Mesenchymal stem cell (in vitro differentiated cells and primary cell): Measurements from ENCODE around the gene CLDN3.

Experiments used
- DNase-seq: peaks from one replicate; pipeline ENCODE4 v3.0.0-alpha.2; 2013
- H2AFZ ChIP-seq: one replicate; pipeline ENCODE4 v1.6.1; 2013; ENCODE audit warnings: low read depth, mild to moderate bottlenecking, control low read depth, inconsistent platforms, low read length, moderate library complexity
- H2AK5ac ChIP-seq: 2 replicates; pipeline ENCODE4 v1.6.1; 2013; ENCODE audit warnings: low read length, moderate library complexity, mild to moderate bottlenecking, inconsistent platforms; ENCODE audit not compliant: severe bottlenecking
- H2BK120ac ChIP-seq: one replicate; pipeline ENCODE4 v1.6.1; 2013; ENCODE audit warnings: low read depth, mild to moderate bottlenecking, inconsistent platforms, low read length, moderate library complexity
- H2BK12ac ChIP-seq, 2 experiments: one replicate each; pipeline ENCODE4 v1.6.1; 2013; ENCODE audit warnings: inconsistent platforms in 2 of 2, low read length in 2 of 2, mild to moderate bottlenecking in 2 of 2, moderate library complexity in 2 of 2, control low read depth in 1 of 2
- H2BK15ac ChIP-seq: one replicate; pipeline ENCODE4 v1.6.1; 2013; ENCODE audit warnings: mild to moderate bottlenecking, low read depth, inconsistent platforms; ENCODE audit not compliant: poor library complexity, severe bottlenecking
- H2BK5ac ChIP-seq: 2 replicates; pipeline ENCODE4 v1.6.1; 2013; ENCODE audit warnings: low read depth, mild to moderate bottlenecking, low read length, control low read depth, inconsistent platforms; ENCODE audit not compliant: poor library complexity, severe bottlenecking
- H3K14ac ChIP-seq, 2 experiments: one replicate each; pipeline ENCODE4 v1.6.1; 2013; ENCODE audit warnings: inconsistent platforms in 2 of 2, low read length in 2 of 2, control low read depth in 1 of 2, mild to moderate bottlenecking in 1 of 2, moderate library complexity in 1 of 2
- H3K18ac ChIP-seq, 2 experiments: one replicate each; pipeline ENCODE4 v1.6.1; 2013; ENCODE audit warnings: inconsistent platforms in 2 of 2, low read length in 2 of 2, control low read depth in 1 of 2, low read depth in 1 of 2, mild to moderate bottlenecking in 1 of 2
- H3K23ac ChIP-seq, 2 experiments: one replicate each; pipeline ENCODE4 v1.6.1; 2013; ENCODE audit warnings: inconsistent platforms in 2 of 2, low read length in 2 of 2, mild to moderate bottlenecking in 2 of 2, moderate library complexity in 2 of 2, control low read depth in 1 of 2
- H3K27ac ChIP-seq: 2 replicates; pipeline ENCODE4 v1.5.1; 2013; ENCODE audit warnings: mild to moderate bottlenecking, moderate library complexity, low read length, control low read depth, inconsistent platforms; ENCODE audit not compliant: poor library complexity, severe bottlenecking
- H3K27me3 ChIP-seq, 2 experiments: 2 replicates each; pipeline versions ENCODE4 v1.6.1 to v1.7.0; 2013; ENCODE audit warnings: low read length in 2 of 2, mild to moderate bottlenecking in 2 of 2, moderate library complexity in 2 of 2, control low read depth in 1 of 2, inconsistent platforms in 1 of 2; ENCODE audit not compliant: control insufficient read depth in 1 of 2, insufficient read depth in 1 of 2
- H3K36me3 ChIP-seq, 2 experiments: 2 replicates each; pipeline versions ENCODE4 v1.6.1 to v1.7.0; 2013; ENCODE audit warnings: low read length in 2 of 2, control low read depth in 1 of 2, inconsistent platforms in 1 of 2, low read depth in 1 of 2, mild to moderate bottlenecking in 1 of 2; ENCODE audit not compliant: insufficient read depth in 2 of 2, control insufficient read depth in 1 of 2
- H3K4ac ChIP-seq, 2 experiments: one replicate each; pipeline ENCODE4 v1.6.1; 2013; ENCODE audit warnings: inconsistent platforms in 2 of 2, low read length in 2 of 2, mild to moderate bottlenecking in 2 of 2, moderate library complexity in 2 of 2, control low read depth in 1 of 2, low read depth in 1 of 2
- H3K4me1 ChIP-seq: 2 replicates; pipeline ENCODE4 v1.6.1; 2013; ENCODE audit warnings: low read depth, low read length, control low read depth; ENCODE audit not compliant: control insufficient read depth, insufficient read depth
- H3K4me2 ChIP-seq: 2 replicates; pipeline ENCODE4 v1.6.1; 2013; ENCODE audit warnings: low read length, mild to moderate bottlenecking, inconsistent platforms; ENCODE audit not compliant: poor library complexity, severe bottlenecking
- H3K4me3 ChIP-seq, 2 experiments: 2 replicates each; pipeline versions ENCODE4 v1.5.1 to v1.7.0; 2013; ENCODE audit warnings: low read length in 2 of 2, mild to moderate bottlenecking in 2 of 2, control low read depth in 1 of 2, low read depth in 1 of 2; ENCODE audit not compliant: insufficient read depth in 1 of 2
- H3K79me1 ChIP-seq: replicated peaks from 2 replicates; pipeline ENCODE4 v1.6.1; 2013; ENCODE audit warnings: mild to moderate bottlenecking, control low read depth, low read length, inconsistent platforms; ENCODE audit not compliant: poor library complexity, severe bottlenecking
- H3K9ac ChIP-seq: 2 replicates; pipeline ENCODE4 v1.7.0; 2013; ENCODE audit warnings: mild to moderate bottlenecking, low read length, moderate library complexity
- H3K9me3 ChIP-seq: 2 replicates; pipeline ENCODE4 v1.7.0; 2013; ENCODE audit warnings: mild to moderate bottlenecking, low read length; ENCODE audit not compliant: control insufficient read depth
- H4K8ac ChIP-seq: one replicate; pipeline ENCODE4 v1.6.1; 2013; ENCODE audit warnings: inconsistent platforms, mild to moderate bottlenecking, low read length, moderate library complexity
- H4K91ac ChIP-seq: one replicate; pipeline ENCODE4 v1.6.1; 2013; ENCODE audit warnings: mild to moderate bottlenecking, low read length, inconsistent platforms
- WGBS: methylation state at CpG from one replicate; pipeline ENCODE4 v1.1.7; 2013; ENCODE audit warnings: mixed read lengths; 5-methylcytosine and 5-hydroxymethylcytosine counted together

Gene CLDN3

DNA sequence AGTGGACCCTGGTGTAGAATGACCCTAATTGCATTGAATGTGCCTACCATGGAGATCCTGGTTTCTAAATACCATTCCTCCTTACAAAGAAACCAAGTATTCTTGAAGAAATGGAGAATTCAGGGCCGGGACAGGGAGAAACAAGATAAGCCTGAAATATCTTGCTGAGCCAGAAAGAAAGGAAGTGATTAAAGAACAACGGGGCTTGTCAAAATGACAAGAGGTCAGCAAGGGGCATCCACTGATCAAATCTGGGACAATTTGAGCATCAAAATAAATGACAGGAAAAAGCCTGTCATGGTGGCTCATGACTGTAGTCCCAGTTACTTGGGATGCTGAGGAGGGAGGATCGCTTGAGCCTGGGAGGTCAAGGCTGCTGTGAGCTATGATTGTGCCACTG, 39.6 kb downstream of the CLDN3 start:
- Histone ChIP-seq H2BK15ac (no peak overlapping the region), H3K36me3 (peaks cover 0 to 5% of the 10 kb centered on the region in 2 experiments), H3K4me3 (no peak overlapping the region), H3K23ac (no peak overlapping the region), H4K8ac (no peak overlapping the region), H3K79me1 (no peaks in the 10 kb centered on the region), H2AK5ac (no peak overlapping the region), H2BK12ac (no peak overlapping the region), H3K9me3 (no peaks in the 10 kb centered on the region), H3K18ac (no peak overlapping the region), H3K9ac (no peak overlapping the region), H2BK120ac (no peak overlapping the region), H4K91ac (no peak overlapping the region), H3K4me2 (no peak overlapping the region), H2BK5ac (no peak overlapping the region), H2AFZ (no peak overlapping the region), H3K4me1 (peaks cover 4% of the 10 kb centered on the region), H3K27me3 (peaks cover 3 to 11% of the 10 kb centered on the region in 2 experiments), H3K14ac (no peak overlapping the region), H3K4ac (no peak overlapping the region), H3K27ac (no peak overlapping the region)
- no peak for DNase-seq
- WGBS = 59% methylated on average over 3 of the region's 3 CpGs

DNA sequence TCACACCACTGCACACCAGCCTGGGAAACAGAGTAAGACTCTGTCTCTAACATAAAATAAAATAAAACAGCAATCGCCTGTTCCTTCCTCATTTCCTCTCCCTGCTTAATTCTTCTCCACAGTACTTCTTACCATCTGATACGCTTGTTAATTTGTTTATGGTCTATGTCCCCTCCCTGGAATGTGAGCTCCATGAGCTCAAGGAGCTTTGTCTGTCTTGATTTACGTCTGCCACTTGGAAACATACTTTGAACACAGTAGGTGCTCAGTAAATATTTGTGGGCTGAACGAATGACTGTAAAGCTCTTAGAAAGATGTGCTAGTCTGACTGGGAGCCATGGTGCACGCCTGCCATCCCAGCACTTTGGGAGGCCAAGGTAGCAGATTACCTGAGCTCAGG, 41.5 kb downstream of the CLDN3 start:
- Histone ChIP-seq H3K4me3 (no peak overlapping the region), H2BK5ac (no peak overlapping the region), H3K9me3 (no peaks in the 10 kb centered on the region), H3K27ac (no peak overlapping the region), H3K18ac (no peak overlapping the region), H3K14ac (no peak overlapping the region), H3K27me3 (peaks cover 3 to 11% of the 10 kb centered on the region in 2 experiments), H4K91ac (no peak overlapping the region), H3K9ac (no peak overlapping the region), H4K8ac (no peak overlapping the region), H2AFZ (no peak overlapping the region), H3K4ac (no peak overlapping the region), H2BK12ac (no peak overlapping the region), H2BK15ac (no peak overlapping the region), H3K79me1 (no peaks in the 10 kb centered on the region), H3K36me3 (no peaks in the 10 kb centered on the region), H3K23ac (no peak overlapping the region), H3K4me2 (no peak overlapping the region), H2BK120ac (no peak overlapping the region), H3K4me1 (no peaks in the 10 kb centered on the region), H2AK5ac (no peak overlapping the region)
- 79% methylated on average over 5 of the region's 5 CpGs for WGBS
- no peak for DNase-seq

DNA sequence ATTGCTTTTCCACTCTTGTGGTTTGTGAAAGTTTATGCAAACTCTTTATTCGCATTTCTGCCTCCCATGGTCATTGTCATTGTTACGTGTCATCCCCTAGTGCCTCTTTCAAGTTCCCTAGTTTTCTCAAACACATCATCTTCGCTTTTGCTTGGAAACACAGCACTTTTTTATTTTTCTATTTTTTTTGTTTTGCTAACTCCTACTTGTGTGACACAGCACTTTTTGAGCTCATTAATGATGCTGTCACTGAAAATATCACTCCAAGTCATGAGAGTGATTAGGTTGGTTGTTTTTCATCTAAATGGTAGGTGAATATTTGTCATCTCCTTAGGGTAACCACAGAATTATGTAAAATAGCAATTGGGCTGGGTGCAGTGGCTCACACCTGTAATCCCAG, 42.1 kb downstream of the CLDN3 start:
- Histone ChIP-seq H3K4me3 (no peak overlapping the region), H2AFZ (no peak overlapping the region), H3K9me3 (no peaks in the 10 kb centered on the region), H3K27ac (no peak overlapping the region), H3K36me3 (no peaks in the 10 kb centered on the region), H2BK12ac (no peak overlapping the region), H3K18ac (no peak overlapping the region), H3K27me3 (peaks cover 3 to 11% of the 10 kb centered on the region in 2 experiments), H3K4me2 (no peak overlapping the region), H2BK120ac (no peak overlapping the region), H3K4ac (no peak overlapping the region), H3K79me1 (no peaks in the 10 kb centered on the region), H3K4me1 (no peaks in the 10 kb centered on the region), H3K14ac (no peak overlapping the region), H3K9ac (no peak overlapping the region), H4K8ac (no peak overlapping the region), H2BK15ac (no peak overlapping the region), H4K91ac (no peak overlapping the region), H2BK5ac (no peak overlapping the region), H2AK5ac (no peak overlapping the region), H3K23ac (no peak overlapping the region)
- no peak for DNase-seq
- WGBS = 94% methylated on average over 3 of the region's 3 CpGs

DNA sequence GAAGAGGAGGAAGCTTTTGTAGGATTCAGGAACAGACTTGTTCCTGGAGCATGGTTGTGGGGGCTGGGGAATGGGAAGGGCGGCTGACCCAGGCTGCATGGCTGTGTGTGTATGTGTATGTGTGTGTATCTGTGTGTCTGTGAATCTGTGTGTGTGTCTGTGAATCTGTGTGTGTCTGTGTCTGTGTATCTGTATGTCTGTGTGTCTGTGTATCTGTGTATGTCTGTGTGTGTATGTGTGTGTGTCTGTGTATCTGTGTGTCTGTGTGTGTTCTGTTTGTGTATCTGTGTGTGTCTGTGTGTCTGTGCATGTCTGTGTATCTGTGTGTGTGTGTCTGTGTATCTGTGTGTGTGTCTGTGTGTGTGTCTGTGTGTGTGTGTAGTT, 44.0 kb downstream of the CLDN3 start:
- Histone ChIP-seq H3K79me1 (no peaks in the 10 kb centered on the region), H3K4me1 (peaks cover 3% of the 10 kb centered on the region), H3K4me3 (no peak overlapping the region), H2BK5ac (no peak overlapping the region), H2AFZ (no peak overlapping the region), H3K9ac (no peak overlapping the region), H2BK15ac (no peak overlapping the region), H4K8ac (no peak overlapping the region), H3K36me3 (no peaks in the 10 kb centered on the region), H3K14ac (peak overlapping the region in 1 of 2 experiments; percentile 68), H2BK120ac (no peak overlapping the region), H3K4me2 (no peak overlapping the region), H4K91ac (no peak overlapping the region), H3K18ac (no peak overlapping the region), H3K9me3 (no peaks in the 10 kb centered on the region), H3K27ac (no peak overlapping the region), H2AK5ac (no peak overlapping the region), H3K23ac (peak overlapping the region in 1 of 2 experiments; percentile 47), H2BK12ac (no peak overlapping the region), H3K4ac (no peak overlapping the region), H3K27me3 (peaks cover 3 to 11% of the 10 kb centered on the region in 2 experiments)
- DNase-seq = no peak
- WGBS = 90% methylated on average over 1 of the region's 1 CpG
